CD14-positive monocyte (primary cell): ENCODE measurements around the gene TACC2. TPM values are rescaled to one million over a fixed set of nuclear protein-coding genes. Genes with fewer than 3 reads are reported as not detected.

Experiments
- DNase-seq, 3 donors: peaks; one replicate each; pipeline ENCODE4 v3.0.0-alpha.2; 2011 to 2022
- H2AFZ ChIP-seq: 2 replicates; pipeline ENCODE4 v1.6.0; 2012; ENCODE audit warnings: mild to moderate bottlenecking, low read depth, low read length, inconsistent platforms; ENCODE audit not compliant: insufficient read depth, poor library complexity, severe bottlenecking
- H3K27ac ChIP-seq, 2 donors: 1 replicate in 1 of 2; 2 replicates in 1 of 2; pipeline ENCODE4 v1.5.1; 2012 to 2013; ENCODE audit warnings: low read length in 2 of 2, control low read depth in 1 of 2, inconsistent platforms in 1 of 2, low read depth in 1 of 2, mild to moderate bottlenecking in 1 of 2
- H3K27me3 ChIP-seq, 2 donors: one replicate each; pipeline versions ENCODE4 v1.6.0 to v1.6.1; 2011 to 2013; ENCODE audit warnings: low read length in 2 of 2; ENCODE audit not compliant: control insufficient read depth in 2 of 2, insufficient read depth in 2 of 2
- H3K36me3 ChIP-seq, 2 donors: replicated peaks in 1 of 2; 1 replicate in 1 of 2; 2 replicates in 1 of 2; pipeline versions ENCODE4 v1.5.1 to v1.6.1; 2012 to 2013; ENCODE audit warnings: low read length in 2 of 2, control low read depth in 1 of 2, inconsistent platforms in 1 of 2, mild to moderate bottlenecking in 1 of 2; ENCODE audit not compliant: insufficient read depth in 2 of 2, control insufficient read depth in 1 of 2
- H3K4me1 ChIP-seq, 2 donors: 1 replicate in 1 of 2; 2 replicates in 1 of 2; pipeline versions ENCODE4 v1.5.1 to v1.6.1; 2012 to 2013; ENCODE audit warnings: low read length in 2 of 2, control low read depth in 1 of 2, inconsistent platforms in 1 of 2, mild to moderate bottlenecking in 1 of 2, moderate library complexity in 1 of 2; ENCODE audit not compliant: insufficient read depth in 2 of 2, control insufficient read depth in 1 of 2
- H3K4me2 ChIP-seq: replicated peaks from 2 replicates; pipeline ENCODE3; 2012; ENCODE audit warnings: low read length, moderate library complexity, mild to moderate bottlenecking; ENCODE audit not compliant: poor library complexity, severe bottlenecking; ENCODE audit errors: extremely low read depth
- H3K4me3 ChIP-seq, 3 experiments: fragments of 200-600 bp in 1 of 3; sonication (generic) in 1 of 3; replicated peaks in 1 of 3; 1 replicate in 2 of 3; 2 replicates in 1 of 3; pipeline ENCODE4 v1.5.1; 2011 to 2013; ENCODE audit warnings: low read length in 3 of 3, mild to moderate bottlenecking in 3 of 3, control low read depth in 2 of 3, low read depth in 2 of 3, inconsistent platforms in 1 of 3, moderate library complexity in 1 of 3
- H3K79me2 ChIP-seq: 2 replicates; pipeline ENCODE4 v1.6.0; 2012; ENCODE audit warnings: mild to moderate bottlenecking, control low read depth, inconsistent platforms, low read length, moderate library complexity; ENCODE audit not compliant: insufficient read depth
- H3K9ac ChIP-seq: 2 replicates; pipeline ENCODE4 v1.6.0; 2017; ENCODE audit warnings: low read length, mild to moderate bottlenecking; ENCODE audit not compliant: insufficient read depth, poor library complexity, severe bottlenecking
- H3K9me3 ChIP-seq, 2 donors: replicated peaks in 1 of 2; 1 replicate in 1 of 2; 2 replicates in 1 of 2; pipeline versions ENCODE4 v1.5.1 to v1.6.1; 2012 to 2013; ENCODE audit warnings: low read length in 2 of 2, control low read depth in 1 of 2; ENCODE audit not compliant: control insufficient read depth in 1 of 2, insufficient read depth in 1 of 2
- H4K20me1 ChIP-seq: 2 replicates; pipeline ENCODE4 v1.6.0; 2012; ENCODE audit warnings: mild to moderate bottlenecking, low read length, control low read depth, moderate library complexity; ENCODE audit not compliant: insufficient read depth
- H3K27ac Mint-ChIP-seq, 7 donors: one replicate each; pipeline ENCODE4 v1.8.0; 2020; ENCODE audit warnings: mild to moderate bottlenecking in 7 of 7, mixed read lengths in 7 of 7, moderate library complexity in 6 of 7, inconsistent platforms in 2 of 7
- H3K27me3 Mint-ChIP-seq, 3 donors: one replicate each; pipeline ENCODE4 v1.8.0; 2021 to 2022; ENCODE audit warnings: low read depth in 3 of 3, mild to moderate bottlenecking in 3 of 3, mixed read lengths in 3 of 3, moderate library complexity in 3 of 3, inconsistent platforms in 1 of 3
- H3K36me3 Mint-ChIP-seq, 2 donors: one replicate each; pipeline ENCODE4 v1.8.0; 2020; ENCODE audit warnings: mixed read lengths in 2 of 2, inconsistent platforms in 1 of 2, mild to moderate bottlenecking in 1 of 2
- H3K4me1 Mint-ChIP-seq: one replicate; pipeline ENCODE4 v1.8.0; 2020; ENCODE audit warnings: mild to moderate bottlenecking, mixed read lengths
- H3K4me3 Mint-ChIP-seq, 2 donors: one replicate each; pipeline ENCODE4 v1.8.0; 2020; ENCODE audit warnings: mild to moderate bottlenecking in 2 of 2, mixed read lengths in 2 of 2, moderate library complexity in 1 of 2
- H3K9me3 Mint-ChIP-seq, 7 donors: one replicate each; pipeline ENCODE4 v1.8.0; 2020 to 2022; ENCODE audit warnings: mixed read lengths in 7 of 7, mild to moderate bottlenecking in 6 of 7, moderate library complexity in 6 of 7, inconsistent platforms in 2 of 7
- CTCF ChIP-seq: fragments of 200-600 bp; IDR thresholded peaks from one replicate; pipeline ENCODE4 v1.8.0; 2022; ENCODE audit warnings: antibody characterized with exemption, mild to moderate bottlenecking
- WGBS: methylation state at CpG from one replicate; pipeline ENCODE4 v1.1.5; 2013; ENCODE audit warnings: missing lambda C conversion rate; ENCODE audit not compliant: insufficient coverage; 5-methylcytosine and 5-hydroxymethylcytosine counted together
- intact Hi-C, 2 donors: fragments of 100-400 bp; cut with micrococcal nuclease; formaldehyde crosslinking; loops; one replicate each; pipeline versions ENCODE4 v1.15.0 to v1.15.1; 2023
- polyA plus RNA-seq, 3 donors: library from polyadenylated mRNA; depleted of rRNA in 1 of 3; unstranded in 2 of 3; stranded (reverse) in 1 of 3; fragments of 300-500 nt in 2 of 3; fragments of >200 nt in 1 of 3; fragmentation: Illumina TruSeq in 2 of 3; gene quantifications; 1 replicate in 2 of 3; 2 replicates in 1 of 3; pipeline ENCODE4 v1.2.3, GENCODE V29; 2012 to 2021

TACC2 gene
- polyA plus RNA-seq, 3 donors, result 0.03 TPM; not detected in 2

GRCh38 chr10:122299423-122300075 is 310.6 kb downstream of the TACC2 start:
- H3K4me2 ChIP-seq, result no peak overlapping the region
- no peak overlapping the region for H3K4me3 Mint-ChIP-seq

More at GRCh38 chr10:122299423-122300075, 310.6 kb downstream of the TACC2 start:
- no peaks in the 10 kb centered on the region for H3K4me1 ChIP-seq
- no peak overlapping the region for H3K4me3 ChIP-seq
- no peak overlapping the region for H2AFZ ChIP-seq
- no peak overlapping the region for H3K9ac ChIP-seq
- H4K20me1 ChIP-seq, result no peaks in the 10 kb centered on the region
- Mint-ChIP-seq H3K4me1 (no peaks in the 10 kb centered on the region), H3K27ac (no peak overlapping the region), H3K36me3 (no peaks in the 10 kb centered on the region), H3K27me3 (peaks cover 3 to 9% (median 9%) of the 10 kb centered on the region in 3 donors), H3K9me3 (no peaks in the 10 kb centered on the region)
- TF ChIP-seq CTCF, result no peak
- H3K27ac ChIP-seq, result no peak overlapping the region
- no peaks in the 10 kb centered on the region for H3K79me2 ChIP-seq
- no peak for DNase-seq
- intact Hi-C loops, result loop anchor here (2.0 to 10.0 kb wide), 4 partner anchors 135 to 268 kb away; partner anchors contain the start of gene DMBT1 (in 1 of the 2)
- H3K36me3 ChIP-seq, result no peaks in the 10 kb centered on the region
- H3K9me3 ChIP-seq, result no peaks in the 10 kb centered on the region
- 96% methylated on average over 11 of the region's 14 CpGs for WGBS
- H3K27me3 ChIP-seq, result no peaks in the 10 kb centered on the region
